GM21723 (cell line): ENCODE data around the gene RIPK4.
"Not testable (repeated sequence)": the region's sequence is repeated elsewhere in the genome, so short reads cannot be mapped to it uniquely, and the experiment has no call there.

Experiments used
- ATAC-seq: cut with Tn5 transposase; IDR thresholded peaks from one replicate; pipeline ENCODE4 v1.9.1; 2021; ENCODE audit warnings: mild to moderate bottlenecking, moderate library complexity; ENCODE audit not compliant: unreplicated experiment

The RIPK4 gene

DNA sequence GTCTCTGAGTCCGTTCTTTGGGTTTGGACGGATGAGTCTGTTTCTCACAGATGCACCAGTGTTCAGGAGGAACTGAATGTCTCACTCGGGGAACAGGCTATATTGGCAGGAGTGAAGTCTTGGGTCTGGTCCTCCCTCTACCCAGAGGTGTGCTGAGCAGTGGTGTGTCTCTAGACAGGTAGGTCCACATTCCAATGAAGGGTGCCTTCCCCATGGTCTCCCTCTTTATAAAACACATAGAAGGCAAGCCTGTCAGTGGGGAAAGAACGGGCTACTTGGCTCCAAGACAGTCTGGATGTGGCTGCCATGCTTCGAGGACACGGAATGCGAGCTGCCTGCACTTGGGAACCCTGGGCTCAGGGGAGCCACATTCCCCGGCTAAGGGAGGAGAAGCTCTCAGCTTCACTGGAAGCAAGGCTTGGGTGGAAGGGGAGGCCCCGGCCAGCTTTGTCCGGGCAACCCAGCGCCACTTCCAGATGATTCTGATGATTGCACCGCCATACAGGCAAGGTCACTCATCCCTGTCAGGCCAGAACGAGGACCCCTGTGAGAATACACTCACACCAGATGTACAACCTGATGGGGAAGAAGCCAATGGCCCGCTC, 29.7 kb upstream of the RIPK4 start:
- ATAC-seq: no peak

DNA sequence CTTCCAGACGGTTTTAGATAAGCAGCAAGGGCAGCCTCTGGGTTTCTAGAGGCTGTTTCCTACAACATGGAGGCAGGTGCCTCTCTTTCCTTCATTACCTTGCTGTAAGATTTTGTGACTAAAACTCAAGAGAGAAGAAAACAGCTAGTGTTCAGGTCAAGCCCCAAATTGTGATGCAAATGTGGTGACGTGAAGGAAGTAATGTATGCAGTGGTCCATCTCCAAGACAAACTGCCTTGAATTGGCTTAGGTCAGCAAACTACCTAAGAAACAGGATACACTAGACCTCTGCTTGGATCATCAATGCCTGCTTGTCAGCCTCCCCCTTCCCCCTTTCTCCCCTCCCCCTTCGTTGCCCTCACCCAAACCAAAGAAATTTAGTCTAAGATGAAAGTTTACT, 28.9 kb upstream of the RIPK4 start:
- ATAC-seq: no peak

DNA sequence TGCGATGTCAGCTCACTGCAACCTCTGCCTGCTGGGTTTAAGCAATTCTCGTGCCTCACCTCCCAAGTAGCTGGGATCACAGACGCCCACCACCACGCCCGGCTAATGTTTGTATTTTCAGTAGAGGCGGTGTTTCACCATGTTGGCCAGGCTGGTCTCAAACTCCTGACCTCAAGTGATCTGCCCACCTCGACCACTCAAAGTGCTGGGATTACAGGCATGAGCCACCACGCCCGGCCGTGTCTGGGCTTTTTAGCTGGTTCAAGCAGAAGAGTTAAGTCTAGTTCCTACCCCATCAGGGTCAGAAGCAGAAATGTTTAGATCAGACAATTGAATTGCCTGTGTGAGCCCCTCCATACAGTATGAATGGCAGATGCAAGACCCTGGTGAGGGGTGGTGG, 27.7 kb upstream of the RIPK4 start:
- ATAC-seq: no peak

DNA sequence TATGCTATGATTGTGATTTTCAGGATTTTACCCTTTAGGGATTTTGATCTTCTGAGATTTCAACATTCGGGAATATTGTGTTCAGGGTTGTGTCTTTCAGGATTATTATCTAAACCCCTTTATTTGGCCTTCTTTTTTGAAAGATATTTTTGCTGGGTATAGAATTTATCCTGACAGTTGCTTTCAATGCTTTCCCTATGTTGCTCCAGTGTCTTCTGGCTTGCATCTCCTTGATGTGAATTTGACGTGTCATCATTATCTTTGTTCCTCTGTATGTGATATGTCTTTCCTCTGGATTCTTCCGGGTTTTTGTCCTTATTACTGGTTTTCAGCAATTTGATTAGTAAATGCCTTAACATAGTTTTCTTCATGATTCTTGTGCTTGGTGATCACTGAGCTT, 25.9 kb upstream of the RIPK4 start:
- no peak for ATAC-seq

DNA sequence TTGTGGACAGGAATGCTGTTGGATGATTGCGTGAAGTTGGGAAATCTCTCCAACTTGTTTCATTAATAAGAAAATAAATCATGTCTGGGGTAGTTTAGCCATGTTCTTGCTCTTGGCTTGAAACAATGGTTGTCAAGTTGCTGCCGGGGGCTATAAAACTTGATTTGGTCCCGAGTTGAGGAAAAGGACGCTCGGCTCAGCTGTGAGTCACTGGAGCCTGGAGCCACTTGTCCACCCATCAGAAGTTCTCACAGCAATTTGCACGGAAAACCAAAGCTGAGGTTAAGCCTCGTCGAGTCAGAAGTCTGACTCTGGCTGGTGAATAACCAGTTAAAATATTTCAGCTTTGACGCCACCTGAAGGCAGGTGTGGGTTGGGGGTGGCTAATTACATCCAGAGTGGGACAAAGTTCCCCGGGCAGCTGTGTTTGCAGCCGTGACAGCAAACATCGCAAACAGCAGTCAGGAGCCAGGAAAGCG, 19.7 kb upstream of the RIPK4 start:
- ATAC-seq: no peak

DNA sequence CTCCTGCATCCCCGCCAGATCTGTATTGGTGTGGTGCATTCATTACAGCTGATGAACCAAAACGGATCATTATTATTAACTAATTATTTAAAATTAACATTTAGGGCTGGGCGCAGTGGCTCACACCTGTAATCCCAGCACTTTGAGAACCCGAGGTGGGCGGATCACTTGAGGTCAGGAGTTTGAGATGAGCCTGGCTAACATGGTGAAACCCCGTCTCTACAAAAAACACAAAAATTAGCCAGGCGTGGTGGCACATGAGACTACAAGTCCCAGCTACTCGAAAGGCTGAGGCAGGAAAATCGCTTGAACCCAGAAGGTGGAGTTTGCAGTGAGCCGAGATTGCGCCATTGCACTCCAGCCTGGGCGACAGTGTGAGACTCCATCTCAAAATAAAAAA, 18.4 kb upstream of the RIPK4 start:
- ATAC-seq: not testable (repeated sequence)

DNA sequence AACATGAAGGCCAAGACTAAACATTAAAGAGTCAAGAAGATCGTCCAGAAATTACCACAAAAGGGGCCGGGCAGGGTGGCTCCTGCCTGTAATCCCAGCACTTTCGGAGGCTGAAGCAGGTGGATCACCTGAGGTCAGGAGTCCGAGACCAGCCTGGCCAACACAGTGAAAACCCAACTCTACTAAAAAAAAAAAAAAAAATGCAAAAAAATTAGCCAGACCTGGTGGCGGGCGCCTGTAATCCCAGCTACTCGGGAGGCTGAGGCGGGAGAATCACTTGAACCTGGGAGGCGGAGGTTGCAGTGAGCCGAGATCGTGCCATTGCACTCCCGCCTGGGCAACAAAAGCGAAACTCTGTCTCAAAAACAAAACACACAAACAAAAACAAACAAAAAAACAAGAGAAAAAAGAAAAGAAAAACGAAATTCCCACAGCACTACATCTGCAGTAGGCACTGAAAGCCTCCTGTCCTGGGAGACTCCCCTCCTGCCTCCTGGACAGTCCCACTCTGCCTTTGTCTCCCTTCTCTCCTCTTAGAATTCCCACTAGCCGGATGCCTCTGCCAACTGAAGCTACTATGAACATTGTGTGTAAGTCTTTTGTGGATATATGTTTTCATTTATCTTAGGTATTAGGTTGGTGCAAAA, 17.7 kb upstream of the RIPK4 start:
- ATAC-seq: no peak

DNA sequence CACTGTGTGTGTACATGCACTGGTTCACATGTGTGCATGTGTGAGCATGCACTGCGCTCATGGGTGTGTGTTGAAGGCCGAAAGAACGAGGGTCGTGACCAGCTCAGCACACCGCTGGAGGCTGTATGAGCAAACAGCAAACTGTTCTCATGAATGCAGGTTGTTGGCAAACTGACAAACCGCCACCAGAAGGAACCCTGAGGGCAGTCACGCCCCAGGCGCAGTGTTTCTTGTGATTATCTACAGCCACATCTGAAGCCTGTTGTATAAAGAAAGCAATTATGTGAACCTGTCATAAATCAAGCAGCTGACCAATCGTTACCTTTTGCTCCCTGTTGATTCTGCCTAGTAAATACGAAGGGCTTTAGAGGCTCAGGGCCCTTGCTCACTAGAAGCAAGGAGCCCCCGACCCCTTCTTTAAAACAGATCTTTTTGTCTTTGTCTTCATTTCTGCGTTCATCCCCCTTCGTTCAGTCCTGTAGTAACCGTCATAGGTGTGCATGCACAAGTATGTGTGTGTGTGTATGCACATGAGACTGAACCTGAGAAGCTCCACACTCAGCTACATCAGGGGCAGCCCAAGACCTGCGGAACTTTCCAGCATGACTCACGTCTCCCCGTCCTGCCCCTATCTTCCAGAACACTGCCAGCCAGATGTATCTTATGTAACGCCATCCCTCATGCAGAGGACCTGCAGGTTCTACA, 16.8 kb upstream of the RIPK4 start:
- no peak for ATAC-seq

DNA sequence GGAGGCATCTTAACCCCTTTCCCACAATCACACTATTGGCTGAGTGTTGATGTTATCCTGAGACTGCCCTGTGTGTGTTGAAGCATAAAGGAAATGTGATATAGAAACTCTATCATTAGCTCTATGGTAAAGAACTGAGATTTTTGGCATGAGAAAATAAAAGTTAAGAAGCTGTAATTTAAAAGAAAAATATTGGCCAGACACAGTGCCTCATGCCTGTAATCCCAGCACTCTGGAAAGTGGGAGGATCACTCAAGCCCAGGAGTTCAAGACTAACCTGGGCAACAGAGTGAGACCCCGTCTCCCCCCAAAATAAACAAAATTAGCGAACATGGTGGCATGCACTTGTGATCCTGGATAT, 14.2 kb upstream of the RIPK4 start:
- ATAC-seq: no peak

DNA sequence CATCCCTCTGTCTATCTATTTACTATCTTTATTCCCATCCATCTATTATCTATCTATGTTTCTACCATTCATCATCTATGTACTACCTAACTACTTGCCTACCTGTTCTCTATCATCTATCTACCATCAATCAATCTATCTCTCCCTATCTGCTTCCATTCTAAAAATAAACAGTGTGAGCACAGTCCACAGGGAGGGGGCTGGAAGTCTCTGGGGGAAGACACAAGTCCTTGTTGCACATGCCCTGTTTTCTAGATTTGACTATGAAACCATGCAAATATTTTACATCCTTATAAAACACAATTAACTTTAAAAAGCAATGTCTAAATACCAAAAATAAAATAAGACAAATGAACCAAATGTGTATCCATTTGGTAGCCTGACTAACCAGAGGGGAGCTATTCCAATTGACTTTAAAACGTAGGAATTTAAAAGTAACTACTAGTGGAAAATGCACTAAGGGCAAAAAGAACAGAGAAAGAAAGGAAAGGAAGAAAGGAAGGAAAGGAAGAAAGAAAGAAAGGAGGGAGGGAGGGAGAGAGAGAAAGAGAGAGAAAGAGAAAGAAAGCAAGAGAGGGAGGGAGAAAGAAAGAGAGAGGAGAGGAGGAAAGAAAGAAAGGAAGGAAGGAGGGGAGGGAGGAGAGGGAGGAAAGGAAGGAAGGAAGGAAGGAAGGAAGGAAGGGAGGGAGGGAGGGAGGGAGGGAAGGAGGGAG, 13.6 kb upstream of the RIPK4 start:
- ATAC-seq: no peak

DNA sequence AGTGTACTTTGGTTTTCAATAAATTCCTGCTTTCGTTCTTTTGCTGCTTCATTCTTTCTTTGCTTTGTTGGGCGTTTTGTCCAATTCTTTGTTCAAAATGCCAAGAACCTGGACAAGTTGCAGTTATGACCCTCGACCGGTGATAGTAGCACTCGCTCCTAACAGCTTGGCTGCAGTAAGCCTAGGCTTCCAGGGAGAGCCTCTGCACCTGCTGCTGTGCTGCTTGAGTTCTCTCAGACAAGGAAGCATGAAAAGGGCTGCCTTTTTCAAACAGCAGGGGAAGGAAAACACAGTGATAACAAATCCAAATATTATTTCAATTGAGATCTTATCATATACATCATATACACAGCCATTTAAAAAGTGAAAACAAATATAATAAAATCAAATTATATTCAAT, 12.8 kb upstream of the RIPK4 start:
- ATAC-seq: no peak

DNA sequence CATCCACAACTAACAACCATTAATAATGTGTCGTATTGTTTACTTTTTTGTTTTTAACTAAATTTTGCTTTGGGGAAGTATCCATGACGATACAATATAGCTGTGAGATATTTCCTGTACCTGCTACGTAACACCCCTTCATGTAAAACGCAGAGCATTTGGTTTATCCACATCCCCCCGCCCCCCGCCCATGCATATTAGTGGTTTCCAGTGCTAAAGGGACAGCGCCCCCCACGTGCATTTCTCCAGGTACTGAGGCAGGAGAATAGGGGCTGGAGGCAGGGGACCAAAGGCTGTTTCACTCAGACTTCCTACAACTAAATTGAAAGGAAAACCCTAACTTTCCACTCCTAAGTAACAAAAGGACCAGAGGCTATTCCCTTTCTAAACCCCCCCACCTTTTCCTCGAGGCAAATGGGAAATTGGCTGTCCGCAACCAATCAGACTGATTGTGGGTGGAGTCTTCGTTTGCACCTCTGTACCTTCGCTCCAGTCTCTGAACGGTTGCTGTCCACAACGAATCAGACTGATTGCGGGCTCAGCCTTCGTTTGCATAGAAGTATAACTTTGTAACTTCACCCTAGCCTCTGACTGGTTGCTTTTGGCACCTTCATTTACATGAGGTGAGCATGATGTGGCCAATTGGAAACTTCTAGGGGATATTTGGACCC, 12.2 kb upstream of the RIPK4 start:
- no peak for ATAC-seq

DNA sequence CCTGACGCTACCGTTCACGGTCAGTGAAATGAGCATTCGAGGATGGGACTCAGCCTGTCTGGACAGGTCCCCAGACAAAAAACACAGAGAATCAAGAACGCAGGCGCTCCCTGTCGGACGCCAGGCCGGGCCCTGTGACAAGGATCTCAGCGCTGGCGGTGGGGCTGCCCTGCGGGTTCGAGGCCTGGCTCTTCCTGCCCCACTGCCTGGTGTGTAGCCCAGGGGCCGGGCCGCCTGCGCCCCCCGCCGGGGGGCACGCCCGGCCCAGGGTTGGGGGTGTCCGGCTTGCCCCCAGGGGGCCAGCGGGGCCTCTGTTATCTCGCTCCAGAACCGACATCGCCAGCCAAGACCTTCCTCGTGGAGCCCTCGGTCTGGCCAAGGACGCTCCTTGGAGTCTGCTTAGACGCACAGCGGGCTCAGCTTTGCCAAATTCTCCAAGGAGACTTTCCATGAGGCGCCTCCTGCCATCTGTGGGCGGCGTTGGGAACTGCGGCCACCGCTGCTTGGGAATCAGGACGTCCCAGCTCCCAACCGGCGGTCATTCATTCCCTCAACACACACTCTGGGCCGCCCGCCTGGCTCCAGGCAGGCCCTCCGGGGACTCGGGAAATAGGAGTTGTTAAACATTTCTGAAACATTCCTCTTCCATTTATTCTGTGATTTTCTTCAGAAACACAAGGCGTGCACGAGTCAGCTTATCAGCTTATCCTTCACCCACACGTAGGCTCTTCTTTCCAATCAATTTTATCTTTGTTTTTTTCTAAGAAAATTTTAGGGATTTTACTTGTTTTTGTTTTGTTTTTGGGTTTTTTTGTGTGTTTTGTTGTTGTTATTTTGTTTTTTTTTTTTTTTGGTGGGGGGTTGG, 11.3 kb upstream of the RIPK4 start:
- no peak for ATAC-seq

DNA sequence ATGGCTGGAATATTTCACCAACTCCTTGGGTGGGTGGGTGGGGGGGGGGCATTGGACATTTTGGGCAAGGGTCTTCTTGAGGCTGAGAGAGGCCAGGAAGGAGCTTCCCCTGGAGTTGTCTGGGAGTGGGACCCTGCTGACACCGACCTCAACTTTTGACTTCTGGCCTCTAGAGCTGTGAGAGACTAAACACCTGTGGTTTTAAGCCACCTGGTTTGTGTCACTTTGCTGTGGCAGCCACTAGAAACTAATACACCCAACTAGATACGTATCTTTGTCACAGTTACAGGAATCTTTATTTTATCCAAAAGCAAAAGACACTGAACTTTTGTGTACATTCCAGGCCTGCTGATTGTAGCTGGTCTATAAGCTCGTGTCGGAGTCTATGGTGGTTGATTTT, 9.9 kb upstream of the RIPK4 start:
- ATAC-seq: no peak

DNA sequence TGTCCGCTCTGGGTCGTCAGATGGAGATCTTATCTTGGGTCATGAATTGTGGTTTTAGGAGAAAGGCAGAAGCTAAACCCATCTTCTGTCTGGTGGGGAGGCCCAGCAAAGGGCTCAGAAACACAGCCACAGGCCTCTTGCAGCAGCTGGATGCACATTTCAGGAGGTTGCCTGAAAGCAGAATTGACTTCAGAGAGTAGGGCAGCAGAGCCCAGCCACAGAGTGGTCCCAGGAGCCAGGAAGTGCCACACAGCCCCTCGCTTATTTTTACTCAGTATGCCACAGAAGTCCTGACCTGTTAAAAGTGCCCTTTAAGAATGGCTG, 8.3 kb upstream of the RIPK4 start:
- no peak for ATAC-seq

DNA sequence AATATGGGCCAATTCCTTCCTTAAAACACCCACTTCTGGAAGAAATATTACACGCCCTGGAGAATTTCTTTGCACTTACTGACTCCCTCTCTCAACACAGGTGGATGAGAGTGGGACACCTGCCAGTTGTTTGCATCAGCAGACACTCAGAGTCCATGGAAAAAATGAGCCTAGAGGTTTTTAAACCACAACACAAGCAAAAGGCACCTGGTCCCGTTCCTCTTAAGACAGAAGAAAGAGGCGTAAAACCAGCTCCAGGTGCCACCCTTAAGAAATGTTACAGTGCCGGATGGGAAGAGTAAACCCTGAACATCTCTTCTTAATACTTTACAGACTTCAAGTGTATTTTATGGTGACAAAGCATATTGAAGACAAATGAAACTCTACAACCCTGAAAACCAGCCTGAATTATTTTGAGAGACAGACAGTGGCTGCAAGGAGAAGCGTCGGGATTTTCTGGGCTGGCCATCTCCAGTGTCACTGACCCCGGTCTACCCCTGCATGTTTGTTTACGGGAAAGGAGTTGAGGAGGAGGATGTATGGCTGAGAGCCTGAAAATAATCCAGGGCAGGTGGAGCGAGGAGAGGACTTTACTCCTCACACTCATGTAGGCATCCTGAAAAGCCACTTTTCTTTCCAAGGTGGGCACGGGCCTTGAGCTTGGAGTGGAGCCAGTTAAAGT, 7.8 kb upstream of the RIPK4 start:
- ATAC-seq: no peak

DNA sequence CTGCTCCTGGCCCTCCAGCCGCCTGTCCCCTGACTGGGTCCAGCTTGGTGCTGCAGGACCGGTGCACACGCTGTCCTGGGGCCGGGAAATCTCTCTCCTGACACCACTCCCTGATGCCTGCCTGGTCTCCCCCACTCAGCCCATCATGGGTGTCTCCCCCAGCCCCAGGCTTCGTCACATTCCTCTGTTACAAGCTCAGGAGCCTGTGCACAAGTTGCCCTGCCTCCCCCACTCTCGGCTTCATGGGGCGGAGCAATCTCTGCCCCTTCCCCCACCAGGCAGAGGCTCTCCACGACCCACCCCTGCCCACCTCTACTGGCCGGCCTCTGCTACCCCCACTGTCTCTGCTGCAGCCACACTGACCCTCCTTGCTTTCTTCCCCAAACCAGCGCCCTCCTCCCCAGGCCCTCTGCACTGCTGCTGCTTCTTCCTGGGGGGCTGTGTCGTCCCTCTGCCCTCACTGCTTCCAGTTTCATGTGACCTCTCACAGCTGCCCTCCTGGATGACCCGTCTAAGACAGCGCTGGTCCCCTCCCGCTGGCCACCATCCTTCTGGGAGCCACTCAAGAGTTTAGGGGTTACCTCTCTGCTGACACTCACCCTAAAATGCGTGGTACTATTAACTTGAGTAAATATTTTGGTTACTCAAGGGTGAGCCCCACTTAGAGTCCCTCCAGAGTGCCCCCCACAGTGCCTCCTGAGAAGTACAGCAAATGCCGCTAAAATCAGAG, 5.7 kb upstream of the RIPK4 start:
- no peak for ATAC-seq

DNA sequence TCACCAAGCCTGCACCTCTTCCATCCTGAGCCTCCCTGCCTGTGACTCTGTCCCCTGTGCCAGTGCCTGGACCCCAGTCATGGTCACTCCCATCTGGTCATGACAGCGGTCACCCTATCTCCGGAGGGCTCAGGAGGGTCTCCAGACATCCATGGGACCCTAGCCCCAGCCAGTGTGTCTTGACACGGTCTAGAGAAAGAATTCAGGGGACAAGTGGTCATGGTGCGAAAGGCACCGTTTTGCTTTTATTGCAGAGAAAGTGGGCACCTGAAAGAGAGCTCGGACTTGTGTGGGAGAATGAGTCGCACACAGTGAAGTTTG, 4.7 kb upstream of the RIPK4 start:
- no peak for ATAC-seq

DNA sequence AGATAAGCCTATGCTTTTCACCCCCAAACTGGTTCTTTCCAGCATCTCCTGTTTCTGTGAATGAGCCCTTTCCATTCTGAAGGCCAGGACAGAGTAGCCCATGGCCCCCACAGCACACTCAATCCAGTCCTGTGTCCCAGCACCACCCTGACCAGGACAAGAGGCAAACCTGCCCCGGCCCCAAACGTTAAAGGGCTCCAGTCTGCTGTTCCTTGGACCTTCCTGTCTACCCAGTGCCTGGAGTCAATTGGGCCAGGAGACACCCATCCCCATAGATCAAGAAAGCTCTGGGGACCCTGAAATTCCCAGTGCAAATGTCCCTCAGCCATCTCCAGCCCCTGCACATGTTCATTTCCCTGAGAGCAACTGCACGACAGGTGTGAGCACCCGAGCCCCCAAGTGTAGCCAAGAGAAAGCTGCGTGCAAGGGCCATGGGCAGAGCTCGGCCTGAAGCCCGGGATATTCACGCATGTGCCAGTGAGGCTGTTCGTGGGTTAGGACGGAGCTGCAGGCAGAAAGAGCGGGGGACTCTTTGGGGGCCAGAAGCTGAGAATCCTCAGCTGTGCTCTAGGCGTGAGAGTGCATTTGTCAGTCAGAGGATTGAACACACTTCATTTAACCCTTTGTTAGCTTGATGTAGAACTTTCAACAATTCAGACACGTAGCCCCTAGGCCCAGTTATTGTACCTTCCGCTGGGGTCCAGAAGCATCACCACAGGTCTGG, 4.2 kb upstream of the RIPK4 start:
- ATAC-seq: no peak
